ENCODE data around the gene CD248.

DNA sequence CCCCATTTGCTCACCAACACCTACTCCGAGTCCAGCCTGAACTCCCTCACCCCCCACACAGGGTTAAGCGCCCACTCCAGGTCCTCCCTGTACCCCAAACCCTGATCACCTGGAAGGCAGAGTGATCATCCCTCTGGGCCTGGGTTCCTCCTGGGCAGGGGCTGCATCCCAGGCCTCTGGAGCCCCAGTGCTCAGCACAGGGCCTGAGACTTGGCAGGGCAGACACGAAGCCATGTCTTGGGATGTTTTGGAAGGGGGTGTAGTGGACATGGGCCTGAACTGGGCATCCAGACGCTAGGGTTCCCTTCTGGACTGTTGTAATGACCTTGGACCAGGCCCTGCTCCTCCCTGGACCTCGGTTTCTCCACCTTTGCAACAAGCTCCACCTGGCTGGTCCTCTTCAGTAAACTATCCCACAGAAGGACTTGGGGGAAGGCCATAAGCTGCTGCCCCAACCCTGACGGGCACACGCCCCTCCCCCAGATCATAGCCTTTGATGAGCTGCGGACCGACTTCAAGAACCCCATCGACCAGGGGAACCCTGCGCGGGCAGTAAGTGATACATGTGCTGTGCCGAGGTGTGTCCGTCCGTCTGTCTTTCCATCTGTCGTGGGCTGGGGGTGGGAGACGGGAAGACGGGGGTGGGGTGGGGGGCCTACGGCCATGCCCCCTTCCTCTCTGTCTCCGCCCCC, 34.9 kb downstream of the CD248 start:
- TF ChIP-seq, protein P1, sequence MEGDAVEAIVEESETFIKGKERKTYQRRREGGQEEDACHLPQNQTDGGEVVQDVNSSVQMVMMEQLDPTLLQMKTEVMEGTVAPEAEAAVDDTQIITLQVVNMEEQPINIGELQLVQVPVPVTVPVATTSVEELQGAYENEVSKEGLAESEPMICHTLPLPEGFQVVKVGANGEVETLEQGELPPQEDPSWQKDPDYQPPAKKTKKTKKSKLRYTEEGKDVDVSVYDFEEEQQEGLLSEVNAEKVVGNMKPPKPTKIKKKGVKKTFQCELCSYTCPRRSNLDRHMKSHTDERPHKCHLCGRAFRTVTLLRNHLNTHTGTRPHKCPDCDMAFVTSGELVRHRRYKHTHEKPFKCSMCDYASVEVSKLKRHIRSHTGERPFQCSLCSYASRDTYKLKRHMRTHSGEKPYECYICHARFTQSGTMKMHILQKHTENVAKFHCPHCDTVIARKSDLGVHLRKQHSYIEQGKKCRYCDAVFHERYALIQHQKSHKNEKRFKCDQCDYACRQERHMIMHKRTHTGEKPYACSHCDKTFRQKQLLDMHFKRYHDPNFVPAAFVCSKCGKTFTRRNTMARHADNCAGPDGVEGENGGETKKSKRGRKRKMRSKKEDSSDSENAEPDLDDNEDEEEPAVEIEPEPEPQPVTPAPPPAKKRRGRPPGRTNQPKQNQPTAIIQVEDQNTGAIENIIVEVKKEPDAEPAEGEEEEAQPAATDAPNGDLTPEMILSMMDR (IDR thresholded peaks at IDR 0.05; ENCODE audit: insufficient read depth, low read length), result no peak
- TF ChIP-seq, protein P2, sequence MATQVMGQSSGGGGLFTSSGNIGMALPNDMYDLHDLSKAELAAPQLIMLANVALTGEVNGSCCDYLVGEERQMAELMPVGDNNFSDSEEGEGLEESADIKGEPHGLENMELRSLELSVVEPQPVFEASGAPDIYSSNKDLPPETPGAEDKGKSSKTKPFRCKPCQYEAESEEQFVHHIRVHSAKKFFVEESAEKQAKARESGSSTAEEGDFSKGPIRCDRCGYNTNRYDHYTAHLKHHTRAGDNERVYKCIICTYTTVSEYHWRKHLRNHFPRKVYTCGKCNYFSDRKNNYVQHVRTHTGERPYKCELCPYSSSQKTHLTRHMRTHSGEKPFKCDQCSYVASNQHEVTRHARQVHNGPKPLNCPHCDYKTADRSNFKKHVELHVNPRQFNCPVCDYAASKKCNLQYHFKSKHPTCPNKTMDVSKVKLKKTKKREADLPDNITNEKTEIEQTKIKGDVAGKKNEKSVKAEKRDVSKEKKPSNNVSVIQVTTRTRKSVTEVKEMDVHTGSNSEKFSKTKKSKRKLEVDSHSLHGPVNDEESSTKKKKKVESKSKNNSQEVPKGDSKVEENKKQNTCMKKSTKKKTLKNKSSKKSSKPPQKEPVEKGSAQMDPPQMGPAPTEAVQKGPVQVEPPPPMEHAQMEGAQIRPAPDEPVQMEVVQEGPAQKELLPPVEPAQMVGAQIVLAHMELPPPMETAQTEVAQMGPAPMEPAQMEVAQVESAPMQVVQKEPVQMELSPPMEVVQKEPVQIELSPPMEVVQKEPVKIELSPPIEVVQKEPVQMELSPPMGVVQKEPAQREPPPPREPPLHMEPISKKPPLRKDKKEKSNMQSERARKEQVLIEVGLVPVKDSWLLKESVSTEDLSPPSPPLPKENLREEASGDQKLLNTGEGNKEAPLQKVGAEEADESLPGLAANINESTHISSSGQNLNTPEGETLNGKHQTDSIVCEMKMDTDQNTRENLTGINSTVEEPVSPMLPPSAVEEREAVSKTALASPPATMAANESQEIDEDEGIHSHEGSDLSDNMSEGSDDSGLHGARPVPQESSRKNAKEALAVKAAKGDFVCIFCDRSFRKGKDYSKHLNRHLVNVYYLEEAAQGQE (IDR thresholded peaks at IDR 0.05; ENCODE audit: insufficient replicate concordance, low read depth), result no peak
- TF ChIP-seq POLR2AphosphoS5 (IDR thresholded peaks at IDR 0.05; ENCODE audit: low read depth), result no peak

Measured in HL-60 (cell line).